Heart left ventricle (tissue), 16 donors: ENCODE measurements around the gene EVX2. TPM values are rescaled to one million over a fixed set of nuclear protein-coding genes. Genes with fewer than 3 reads are reported as not detected.

Experiments used
- ATAC-seq, 4 donors: fragments of 200-7000 bp; cut with Tn5 transposase; one replicate each; pipeline ENCODE4 v1.9.1; 2020 to 2022; ENCODE audit warnings: moderate library complexity in 4 of 4, mild to moderate bottlenecking in 3 of 4, moderate number of reproducible peaks in 1 of 4
- DNase-seq, 5 donors: peaks; one replicate each; pipeline ENCODE4 v3.0.0-alpha.2; 2020
- H3K27ac ChIP-seq, 12 donors: fragments of 200-600 bp; sonication (generic) in 4 of 12; one replicate each; pipeline versions ENCODE4 v1.5.0 to v1.8.0; 2016 to 2022; ENCODE audit warnings: mild to moderate bottlenecking in 2 of 12
- H3K27me3 ChIP-seq, 9 donors: fragments of 200-600 bp; sonication (generic) in 2 of 9; one replicate each; pipeline versions ENCODE4 v1.5.1 to v1.8.0; 2016 to 2022; ENCODE audit warnings: mild to moderate bottlenecking in 3 of 9
- H3K36me3 ChIP-seq, 9 donors: fragments of 200-600 bp; sonication (generic) in 2 of 9; one replicate each; pipeline versions ENCODE4 v1.5.0 to v1.8.0; 2018 to 2022; ENCODE audit warnings: mild to moderate bottlenecking in 2 of 9
- H3K4me1 ChIP-seq, 12 donors: fragments of 200-600 bp; sonication (generic) in 4 of 12; one replicate each; pipeline versions ENCODE4 v1.5.0 to v1.8.0; 2016 to 2022; ENCODE audit warnings: mild to moderate bottlenecking in 3 of 12
- H3K4me3 ChIP-seq, 12 donors: fragments of 200-600 bp; sonication (generic) in 4 of 12; one replicate each; pipeline versions ENCODE4 v1.5.0 to v1.8.0; 2017 to 2022; ENCODE audit warnings: mild to moderate bottlenecking in 9 of 12, moderate library complexity in 4 of 12
- H3K9me3 ChIP-seq, 12 donors: fragments of 200-600 bp; sonication (generic) in 4 of 12; one replicate each; pipeline versions ENCODE4 v1.5.0 to v1.8.0; 2016 to 2022; ENCODE audit warnings: mild to moderate bottlenecking in 1 of 12
- CTCF ChIP-seq, 12 donors: fragments of 200-600 bp; sonication (generic) in 4 of 12; IDR thresholded peaks; one replicate each; pipeline versions ENCODE4 v1.5.0 to v1.8.0; 2018 to 2022; ENCODE audit warnings: antibody characterized with exemption in 12 of 12, mild to moderate bottlenecking in 5 of 12
- POLR2A ChIP-seq, 2 donors: fragments of 450-650 bp; IDR thresholded peaks; one replicate each; pipeline ENCODE4 v1.6.1; 2017; ENCODE audit warnings: antibody characterized with exemption in 2 of 2, mild to moderate bottlenecking in 2 of 2, moderate library complexity in 2 of 2
- WGBS, 4 donors: extraction: QIAGEN DNeasy Blood & Tissue Kit in 2 of 4; methylation state at CpG; one replicate each; pipeline versions ENCODE4 v1.1.5 to v1.1.7; 2013 to 2018; 5-methylcytosine and 5-hydroxymethylcytosine counted together
- intact Hi-C, 10 donors: fragments of 100-400 bp; cut with DNase I; formaldehyde crosslinking; loops; one replicate each; pipeline versions ENCODE4 v1.11.1 to v1.14.2; 2022
- polyA plus RNA-seq, 2 donors: library from polyadenylated mRNA; stranded (reverse); fragments of 200-250 nt; gene quantifications; one replicate each; pipeline ENCODE4 v1.2.3, GENCODE V29; 2013
- total RNA-seq, 9 donors: library from RNA; depleted of rRNA in 2 of 9; stranded (reverse); fragments of >200 nt in 2 of 9; fragmentation: NEBNext Ultra II Directional in 3 of 9; extraction: Animal tissue kit (Norgen Biotek cat#: 25700) in 3 of 9; gene quantifications; one replicate each; pipeline versions ENCODE4 v1.1.0 to v1.2.4, GENCODE V29; 2016 to 2023
- donor health status: ischemic (EF 13 %, LVEDD 7.1; RV severe dilation, severe dysfunction).
- donor health status: healthy with polysubstance abuse.
- donor health status: DM: no; HTN: yes; CAD: no.
- donor health status: DM: no; HTN: no; CAD: no.
- donor health status: ischemic (EF 25% LVEDD 6.9; RV normal size, moderate dysfunction).
- donor health status: ischemic (EF 25% LVEDD 5.7; RV mildly dilated, moderate dysfunction).
- donor health status: healthy.
- donor health status: DM: yes; HTN: yes; CAD: no.
- donor health status: ischemic (EF 35%, LVEDD 5.7; RV mildly dilated, moderate dysfunction).
- donor health status: nonischemic (EF 11% LVEDD 7.7; RV severe dilation, severe dysfunction).
- donor health status: DM: yes; HTN: yes; CAD: no.
- donor health status: PGD.
- donor health status: ischemic (EF 29% LVEDD 5.4; RV normal size, mild dysfunction).
- donor health status: nonischemic (EF 23%, LVEDD 6.1; RV moderate dilation, normal function).

The EVX2 gene
- total and polyA plus RNA-seq, 11 donors: 0.06 TPM; not detected in 10

GRCh38 chr2:176035013-176035691 lies 48.6 kb downstream of the EVX2 start:
- DNase-seq: peak in 2 of 5 donors; percentile 22
- H3K27me3 ChIP-seq: peaks cover 0 to 8% (median 0%) of the 10 kb centered on the region in 9 donors
- peaks cover 0 to 19% (median 0%) of the 10 kb centered on the region in 12 donors for H3K4me1 ChIP-seq
- peak overlapping the region in 8 of 12 donors; percentile 31 to 62 (median 40) for H3K27ac ChIP-seq
- no peak overlapping the region for H3K4me3 ChIP-seq
- H3K36me3 ChIP-seq: no peaks in the 10 kb centered on the region
- intact Hi-C loops: no loop called here
- TF ChIP-seq POLR2A (IDR thresholded peaks at IDR 0.05) (no peak), CTCF (IDR thresholded peaks at IDR 0.05) (no peak)
- 31 to 44% (median 37%) methylated on average over 6 of the region's 6 CpGs for WGBS, 4 donors
- ATAC-seq: peak; percentile 90 to 96 (median 94)
- no peaks in the 10 kb centered on the region for H3K9me3 ChIP-seq

DNA sequence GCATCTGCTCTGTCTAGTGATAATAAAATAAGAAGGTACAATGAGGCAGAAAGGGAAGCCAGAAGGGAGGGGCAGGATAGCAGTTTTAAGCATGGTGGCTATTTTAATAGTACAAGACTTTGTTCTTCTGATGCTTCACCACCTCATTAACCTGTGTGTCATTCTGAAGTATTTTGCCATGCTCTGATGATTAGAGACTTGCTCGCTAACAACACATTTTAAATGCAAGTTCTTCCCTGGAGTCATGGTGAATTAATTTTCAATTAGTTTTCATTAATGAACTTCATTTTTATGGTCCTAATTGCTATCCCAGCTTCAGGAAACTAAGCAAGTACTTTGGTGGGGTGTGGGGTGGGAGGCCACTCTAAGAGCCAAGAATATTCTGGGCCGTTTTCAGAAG lies 56.0 kb downstream of the EVX2 start:
- Histone ChIP-seq H3K4me3 (no peak overlapping the region), H3K4me1 (no peaks in the 10 kb centered on the region), H3K36me3 (no peaks in the 10 kb centered on the region), H3K9me3 (no peaks in the 10 kb centered on the region), H3K27ac (no peak overlapping the region), H3K27me3 (peaks cover 0 to 21% (median 0%) of the 10 kb centered on the region in 9 donors)
- no peak for ATAC-seq
- 57 to 73% (median 71%) methylated on average over 2 of the region's 2 CpGs for WGBS, 4 donors
- no peak for DNase-seq
- no peak for TF ChIP-seq POLR2A (IDR thresholded peaks at IDR 0.05)
- TF ChIP-seq CTCF (IDR thresholded peaks at IDR 0.05): no peak
- intact Hi-C loops: no loop called here

Other genes with a start within 250 kb of the EVX2 start
- 10 to 100 TPM; 16.3 to 45.6 (median 33.5) TPM for gene LNPK, start 81.7 kb downstream of the EVX2 start, total RNA-seq
- 1 to 10 TPM; 5.0 to 9.7 TPM for gene LNPK, start 81.7 kb downstream of the EVX2 start, polyA plus RNA-seq
- gene HOXD13, start 8.8 kb upstream of the EVX2 start, total RNA-seq: not detected
- gene HOXD13, start 8.8 kb upstream of the EVX2 start, polyA plus RNA-seq: not detected
- gene HOXD12, start 15.8 kb upstream of the EVX2 start, total RNA-seq: not detected
- gene HOXD12, start 15.8 kb upstream of the EVX2 start, polyA plus RNA-seq: not detected
- gene HOXD11, start 23.3 kb upstream of the EVX2 start, total RNA-seq: not detected
- gene HOXD11, start 23.3 kb upstream of the EVX2 start, polyA plus RNA-seq: not detected
- under 1 TPM in 1 of 9 donors, not detected in 8; 0.43 TPM for gene HOXD10, start 32.8 kb upstream of the EVX2 start, total RNA-seq
- under 1 TPM in 1 of 2 donors, not detected in 1; 0.03 TPM for gene HOXD10, start 32.8 kb upstream of the EVX2 start, polyA plus RNA-seq
- gene HOXD9, start 38.8 kb upstream of the EVX2 start, total RNA-seq: under 1 TPM in 2 of 9 donors, not detected in 7; 0.40 to 0.43 TPM
- under 1 TPM in 1 of 2 donors, not detected in 1; 0.23 TPM for gene HOXD9, start 38.8 kb upstream of the EVX2 start, polyA plus RNA-seq
- gene HOXD8, start 45.7 kb upstream of the EVX2 start, total RNA-seq: 1 to 10 TPM in 3 of 9 donors, under 1 TPM in 6; 0.37 to 1.8 (median 0.59) TPM
- gene HOXD8, start 45.7 kb upstream of the EVX2 start, polyA plus RNA-seq: under 1 TPM; 0.21 to 0.42 TPM
- gene HOXD4, start 67.6 kb upstream of the EVX2 start, total RNA-seq: under 1 TPM in 7 of 9 donors, not detected in 2; 0.17 to 0.96 (median 0.42) TPM
- gene HOXD4, start 67.6 kb upstream of the EVX2 start, polyA plus RNA-seq: under 1 TPM; 0.10 to 0.19 TPM
- 1 to 10 TPM in 2 of 9 donors, under 1 TPM in 7; 0.35 to 1.4 (median 0.56) TPM for gene HOXD3, start 73.3 kb upstream of the EVX2 start, total RNA-seq
- gene HOXD3, start 73.3 kb upstream of the EVX2 start, polyA plus RNA-seq: under 1 TPM; 0.04 to 0.30 TPM
- under 1 TPM in 4 of 9 donors, not detected in 5; 0.16 to 0.51 (median 0.24) TPM for gene HOXD1, start 104.7 kb upstream of the EVX2 start, total RNA-seq
- under 1 TPM in 1 of 2 donors, not detected in 1; 0.08 TPM for gene HOXD1, start 104.7 kb upstream of the EVX2 start, polyA plus RNA-seq
- gene MTX2, start 185.5 kb upstream of the EVX2 start, total RNA-seq: 10 to 100 TPM; 37.6 to 57.8 (median 43.2) TPM
- gene MTX2, start 185.5 kb upstream of the EVX2 start, polyA plus RNA-seq: 10 to 100 TPM; 74.4 to 79.7 TPM